Thyroid gland (tissue), 4 donors: ENCODE measurements around the gene GJC2. TPM values are rescaled to one million over a fixed set of nuclear protein-coding genes. Genes with fewer than 3 reads are reported as not detected.

Source experiments
- DNase-seq, 2 donors: peaks; one replicate each; pipeline ENCODE4 v3.0.0-alpha.2; 2019
- H3K27ac ChIP-seq, 3 donors: fragments of 200-600 bp; sonication (generic); 1 replicate in 2 of 3; 2 replicates in 1 of 3; pipeline ENCODE4 v1.5.1; 2016 to 2019; ENCODE audit warnings: mild to moderate bottlenecking in 1 of 3, moderate library complexity in 1 of 3
- H3K27me3 ChIP-seq: fragments of 200-600 bp; sonication (generic); one replicate; pipeline ENCODE4 v1.5.1; 2019
- H3K36me3 ChIP-seq, 2 donors: fragments of 200-600 bp; sonication (generic); one replicate each; pipeline ENCODE4 v1.5.1; 2016 to 2019
- H3K4me1 ChIP-seq, 2 donors: fragments of 200-600 bp; sonication (generic); one replicate each; pipeline ENCODE4 v1.5.1; 2017 to 2019
- H3K4me3 ChIP-seq, 3 donors: fragments of 200-600 bp; sonication (generic); replicated peaks in 1 of 3; 1 replicate in 2 of 3; 2 replicates in 1 of 3; pipeline ENCODE4 v1.5.1; 2016; ENCODE audit warnings: mild to moderate bottlenecking in 1 of 3
- H3K9me3 ChIP-seq: fragments of 200-600 bp; sonication (generic); one replicate; pipeline ENCODE4 v1.5.1; 2017
- CTCF ChIP-seq, 6 experiments: fragments of 200-600 bp in 3 of 6; fragments of 450-650 bp in 3 of 6; sonication (generic) in 3 of 6; IDR thresholded peaks; one replicate each; pipeline ENCODE4 v1.5.1; 2016 to 2019; ENCODE audit warnings: antibody characterized with exemption in 6 of 6, mild to moderate bottlenecking in 2 of 6, inconsistent platforms in 1 of 6, moderate library complexity in 1 of 6
- POLR2A ChIP-seq, 2 donors: fragments of 450-650 bp; IDR thresholded peaks; one replicate each; pipeline ENCODE4 v1.6.1; 2017; ENCODE audit warnings: antibody characterized with exemption in 2 of 2, mild to moderate bottlenecking in 2 of 2, moderate library complexity in 1 of 2
- WGBS, 2 donors: methylation state at CpG; one replicate each; pipeline ENCODE4 v1.1.5; 2017; 5-methylcytosine and 5-hydroxymethylcytosine counted together
- intact Hi-C: fragments of 100-400 bp; cut with DNase I; formaldehyde crosslinking; loops from one replicate; pipeline ENCODE4 v1.15.1; 2023
- total RNA-seq, 4 donors: library from RNA; depleted of rRNA; stranded (reverse); fragments of >200 nt; gene quantifications; one replicate each; pipeline ENCODE4 v1.2.3, GENCODE V29; 2016

The GJC2 gene
- total RNA-seq, 4 donors from 2014 or later: 2.1 to 14.0 (median 3.8) TPM

GRCh38 chr1:228152918-228153258 is 3.2 kb downstream of the GJC2 start:
- 77 to 81% methylated on average over 3 of the region's 3 CpGs for WGBS, 2 donors
- TF ChIP-seq POLR2A (IDR thresholded peaks at IDR 0.05): no peak
- Histone ChIP-seq H3K27ac (no peak overlapping the region), H3K9me3 (no peaks in the 10 kb centered on the region), H3K27me3 (no peaks in the 10 kb centered on the region), H3K4me1 (peaks cover 0 to 40% of the 10 kb centered on the region in 2 donors), H3K4me3 (no peak overlapping the region), H3K36me3 (peaks cover 0 to 3% of the 10 kb centered on the region in 2 donors)
- peak in 1 of 2 donors; percentile 0 for DNase-seq
- intact Hi-C loops: no loop called here

DNA sequence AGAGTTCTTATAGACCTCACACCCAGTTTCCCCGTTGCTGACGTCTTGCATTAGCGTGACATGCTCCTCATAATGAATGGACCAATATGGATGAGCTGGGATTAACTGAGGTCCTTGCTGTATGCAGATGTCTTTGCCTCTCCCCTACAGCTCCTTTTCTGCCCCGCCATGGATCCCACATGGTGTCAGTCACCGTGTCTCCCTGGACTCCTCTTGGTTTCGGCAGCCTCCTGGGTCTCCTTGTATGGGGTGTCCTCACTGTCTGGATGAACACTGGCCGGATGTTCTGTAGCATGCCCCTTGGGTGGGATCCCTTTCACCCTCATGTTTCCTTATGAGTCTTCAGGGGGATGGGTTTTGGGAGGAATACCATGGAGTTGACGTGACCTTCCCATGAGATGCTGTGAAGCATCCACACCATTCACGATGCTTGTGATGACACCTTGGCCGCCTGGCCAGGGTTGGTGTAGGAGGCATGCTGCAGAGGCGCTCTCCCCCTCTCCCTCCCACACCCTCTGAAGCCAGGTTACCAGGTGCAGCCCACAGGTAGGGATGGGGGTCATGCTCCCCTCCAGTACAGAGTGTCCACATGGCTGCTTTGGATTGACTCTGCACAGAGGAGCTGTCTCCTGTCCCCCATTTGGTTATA is 4.4 kb downstream of the GJC2 start:
- H3K4me1 ChIP-seq: peaks cover 0 to 29% of the 10 kb centered on the region in 2 donors
- H3K27ac ChIP-seq: no peak overlapping the region
- H3K27me3 ChIP-seq: no peaks in the 10 kb centered on the region
- no peak overlapping the region for H3K4me3 ChIP-seq
- no peak for TF ChIP-seq CTCF (IDR thresholded peaks at IDR 0.05)
- TF ChIP-seq POLR2A (IDR thresholded peaks at IDR 0.05): no peak
- DNase-seq: no peak
- intact Hi-C loops: no loop called here
- H3K9me3 ChIP-seq: no peaks in the 10 kb centered on the region
- 89 to 91% methylated on average over 11 of the region's 11 CpGs for WGBS, 2 donors
- no peaks in the 10 kb centered on the region for H3K36me3 ChIP-seq

- DNase-seq: no peak
Observed at GRCh38 chr1:228154670-228155571, 5.2 kb downstream of the GJC2 start.

DNA sequence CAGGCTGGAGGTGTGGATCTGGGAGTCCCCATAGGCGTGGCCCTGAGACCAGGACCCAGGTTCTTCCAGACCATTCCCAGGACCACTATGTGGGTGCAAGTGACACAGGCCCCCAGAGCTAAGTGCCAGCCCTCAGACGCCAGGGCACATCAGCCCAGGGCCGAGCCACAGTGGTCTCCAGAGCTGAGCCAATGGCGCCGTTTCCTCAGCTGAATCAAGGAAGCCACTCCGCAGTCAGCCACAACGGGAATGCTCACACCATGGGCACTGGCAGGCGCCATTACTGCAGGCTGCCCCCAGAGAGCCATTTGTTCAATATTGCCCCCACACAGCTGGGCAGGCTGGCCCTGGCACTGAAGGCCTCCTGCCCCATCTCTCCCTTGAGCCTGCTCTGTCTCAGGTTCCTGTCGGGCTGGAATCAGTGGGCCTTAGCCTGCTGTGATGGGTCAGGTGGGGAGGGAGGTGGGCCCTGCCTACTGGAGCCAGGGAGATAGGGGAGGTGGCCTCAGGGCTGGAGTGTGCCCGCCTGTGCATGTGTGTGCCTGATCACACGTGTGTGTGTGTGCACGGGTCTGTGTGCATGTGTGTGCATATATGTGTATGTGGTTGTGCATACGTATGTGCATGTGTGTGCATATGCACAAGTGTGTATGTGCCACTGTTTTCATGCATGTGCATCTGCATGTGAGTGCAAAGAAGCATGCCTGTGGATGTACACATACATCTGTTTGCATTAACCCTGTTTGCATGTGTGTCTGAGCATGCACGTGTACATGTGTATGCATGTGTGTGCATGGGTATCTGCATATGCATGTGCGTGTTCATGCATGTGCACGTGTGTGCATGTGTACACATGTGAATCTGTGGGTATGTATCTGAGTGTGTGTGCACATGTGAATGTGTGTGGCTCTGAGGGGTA is 6.1 kb downstream of the GJC2 start:
- Histone ChIP-seq H3K9me3 (no peaks in the 10 kb centered on the region), H3K27ac (no peak overlapping the region), H3K36me3 (no peaks in the 10 kb centered on the region), H3K4me1 (peaks cover 0 to 13% of the 10 kb centered on the region in 2 donors), H3K4me3 (no peak overlapping the region), H3K27me3 (no peaks in the 10 kb centered on the region)
- DNase-seq: no peak
- WGBS, 2 donors: 79 to 83% methylated on average over 7 to 16 of the region's 16 CpGs
- intact Hi-C loops: no loop called here
- TF ChIP-seq POLR2A (IDR thresholded peaks at IDR 0.05) (no peak), CTCF (IDR thresholded peaks at IDR 0.05) (no peak)

More at GRCh38 chr1:228154670-228155571, 5.2 kb downstream of the GJC2 start:
- no peaks in the 10 kb centered on the region for H3K9me3 ChIP-seq
- no peak overlapping the region for H3K4me3 ChIP-seq
- peaks cover 0 to 22% of the 10 kb centered on the region in 2 donors for H3K4me1 ChIP-seq
- no peak overlapping the region for H3K27ac ChIP-seq
- 84 to 90% methylated on average over 13 to 19 of the region's 20 CpGs for WGBS, 2 donors
- H3K36me3 ChIP-seq: no peaks in the 10 kb centered on the region
- no peaks in the 10 kb centered on the region for H3K27me3 ChIP-seq
- intact Hi-C loops: no loop called here
- TF ChIP-seq CTCF (IDR thresholded peaks at IDR 0.05) (no peak), POLR2A (IDR thresholded peaks at IDR 0.05) (no peak)

DNA sequence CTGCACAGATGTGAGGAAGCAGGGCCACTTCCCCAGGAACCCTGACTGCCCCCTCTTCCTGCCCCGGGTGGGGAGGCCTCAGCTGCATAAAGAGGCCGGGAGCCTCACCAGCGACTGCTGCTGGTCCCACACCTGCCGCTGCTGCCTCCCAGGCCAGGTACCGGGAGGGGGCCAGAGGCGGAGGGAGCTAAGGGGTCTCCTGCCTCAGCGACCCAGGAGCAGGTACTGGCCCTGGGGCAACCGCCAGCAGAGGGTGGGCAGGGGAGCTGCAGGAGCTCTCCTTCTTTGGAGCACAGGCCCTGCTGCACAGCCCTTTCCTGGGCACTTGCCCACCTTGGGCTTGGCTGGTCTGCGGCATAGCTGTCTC is 6.8 kb downstream of the GJC2 start:
- WGBS, 2 donors: 60 to 100% methylated on average over 1 to 2 of the region's 9 CpGs
- no peak for TF ChIP-seq CTCF (IDR thresholded peaks at IDR 0.05)
- no peak for TF ChIP-seq POLR2A (IDR thresholded peaks at IDR 0.05)
- no peak for DNase-seq
- intact Hi-C loops: no loop called here
- H3K9me3 ChIP-seq: no peaks in the 10 kb centered on the region
- H3K36me3 ChIP-seq: no peaks in the 10 kb centered on the region
- peaks cover 0 to 6% of the 10 kb centered on the region in 2 donors for H3K4me1 ChIP-seq
- no peaks in the 10 kb centered on the region for H3K27me3 ChIP-seq
- no peak overlapping the region for H3K27ac ChIP-seq
- no peak overlapping the region for H3K4me3 ChIP-seq
